Ishikawa (cell line): ENCODE data around the gene FAAP20.

Experiments
- CEBPB ChIP-seq: IDR thresholded peaks from 2 replicates; pipeline ENCODE4 v1.6.1; 2012
- CREB1 ChIP-seq: IDR thresholded peaks from 2 replicates; pipeline ENCODE4 v1.6.1; 2012; ENCODE audit warnings: low read depth
- EGR1 ChIP-seq: IDR thresholded peaks from 2 replicates; pipeline ENCODE4 v1.6.1; 2012
- EP300 ChIP-seq: IDR thresholded peaks from 2 replicates; pipeline ENCODE4 v1.6.1; 2012; ENCODE audit warnings: borderline replicate concordance
- FOXM1 ChIP-seq: IDR thresholded peaks from 2 replicates; pipeline ENCODE4 v1.6.1; 2012; ENCODE audit warnings: low read depth, borderline replicate concordance
- MAX ChIP-seq: IDR thresholded peaks from 2 replicates; pipeline ENCODE4 v1.6.1; 2012
- NFIC ChIP-seq: IDR thresholded peaks from 2 replicates; pipeline ENCODE4 v1.6.1; 2012
- RAD21 ChIP-seq: IDR thresholded peaks from 2 replicates; pipeline ENCODE4 v1.6.1; 2012; ENCODE audit warnings: low read depth
- REST ChIP-seq: IDR thresholded peaks from 2 replicates; pipeline ENCODE4 v1.6.1; 2012; ENCODE audit warnings: low read depth, mild to moderate bottlenecking
- TAF1 ChIP-seq: IDR thresholded peaks from 2 replicates; pipeline ENCODE4 v1.6.1; 2012; ENCODE audit warnings: low read depth, mild to moderate bottlenecking
- TCF12 ChIP-seq: IDR thresholded peaks from 2 replicates; pipeline ENCODE4 v1.6.1; 2012; ENCODE audit warnings: low read depth
- TEAD4 ChIP-seq: IDR thresholded peaks from 2 replicates; pipeline ENCODE4 v1.6.1; 2012
- USF1 ChIP-seq: IDR thresholded peaks from 2 replicates; pipeline ENCODE4 v1.6.1; 2012
- YY1 ChIP-seq: IDR thresholded peaks from 2 replicates; pipeline ENCODE4 v1.6.1; 2012; ENCODE audit warnings: low read depth
- ZBTB7A ChIP-seq: IDR thresholded peaks from 2 replicates; pipeline ENCODE4 v1.6.1; 2012; ENCODE audit warnings: low read depth

The FAAP20 gene

GRCh38 chr1:2154022-2154421 is 40.5 kb downstream of the FAAP20 start:
- no peak for TF ChIP-seq ZBTB7A
- no peak for TF ChIP-seq REST
- TF ChIP-seq FOXM1 = no peak
- no peak for TF ChIP-seq TCF12
- TF ChIP-seq YY1 = no peak
- TF ChIP-seq TAF1 = no peak
- TF ChIP-seq CEBPB = no peak
- no peak for TF ChIP-seq RAD21
- TF ChIP-seq USF1 = no peak
- no peak for TF ChIP-seq TEAD4
- no peak for TF ChIP-seq EGR1
- TF ChIP-seq NFIC = no peak
- no peak for TF ChIP-seq MAX
- no peak for TF ChIP-seq EP300
- no peak for TF ChIP-seq CREB1

GRCh38 chr1:2152954-2153353 is 41.6 kb downstream of the FAAP20 start:
- no peak for TF ChIP-seq RAD21
- no peak for TF ChIP-seq TCF12
- TF ChIP-seq EP300 = no peak
- no peak for TF ChIP-seq MAX

- TF ChIP-seq FOXM1 (no peak), TCF12 (no peak)
Observed at GRCh38 chr1:2151911-2152310, 42.7 kb downstream of the FAAP20 start.

- no peak for TF ChIP-seq CEBPB
- TF ChIP-seq TEAD4 = no peak
- no peak for TF ChIP-seq TAF1
- TF ChIP-seq USF1 = no peak
- TF ChIP-seq YY1 = no peak
- no peak for TF ChIP-seq RAD21
- no peak for TF ChIP-seq CREB1
- TF ChIP-seq EGR1 = no peak
- no peak for TF ChIP-seq TCF12
- TF ChIP-seq MAX = no peak
- no peak for TF ChIP-seq ZBTB7A
- no peak for TF ChIP-seq NFIC
- no peak for TF ChIP-seq FOXM1
- no peak for TF ChIP-seq EP300
Observed at GRCh38 chr1:2151252-2151651, 43.3 kb downstream of the FAAP20 start.

GRCh38 chr1:2150801-2151200 is 43.8 kb downstream of the FAAP20 start:
- TF ChIP-seq YY1 (no peak), EGR1 (no peak), ZBTB7A (no peak), TEAD4 (no peak), USF1 (no peak), CEBPB (no peak), TAF1 (no peak), FOXM1 (no peak), TCF12 (no peak), CREB1 (no peak), REST (no peak), MAX (no peak), NFIC (no peak), RAD21 (no peak), EP300 (no peak)

GRCh38 chr1:2148691-2149090 is 45.9 kb downstream of the FAAP20 start:
- TF ChIP-seq USF1 = no peak
- TF ChIP-seq TEAD4 = no peak
- no peak for TF ChIP-seq CEBPB
